ENCODE measurements around the gene BCR. TPM values are rescaled to one million over a fixed set of nuclear protein-coding genes. Genes with fewer than 3 reads are reported as not detected.

The BCR gene
- total RNA-seq, 1 donor from 2014 or later = 12.5 TPM

DNA sequence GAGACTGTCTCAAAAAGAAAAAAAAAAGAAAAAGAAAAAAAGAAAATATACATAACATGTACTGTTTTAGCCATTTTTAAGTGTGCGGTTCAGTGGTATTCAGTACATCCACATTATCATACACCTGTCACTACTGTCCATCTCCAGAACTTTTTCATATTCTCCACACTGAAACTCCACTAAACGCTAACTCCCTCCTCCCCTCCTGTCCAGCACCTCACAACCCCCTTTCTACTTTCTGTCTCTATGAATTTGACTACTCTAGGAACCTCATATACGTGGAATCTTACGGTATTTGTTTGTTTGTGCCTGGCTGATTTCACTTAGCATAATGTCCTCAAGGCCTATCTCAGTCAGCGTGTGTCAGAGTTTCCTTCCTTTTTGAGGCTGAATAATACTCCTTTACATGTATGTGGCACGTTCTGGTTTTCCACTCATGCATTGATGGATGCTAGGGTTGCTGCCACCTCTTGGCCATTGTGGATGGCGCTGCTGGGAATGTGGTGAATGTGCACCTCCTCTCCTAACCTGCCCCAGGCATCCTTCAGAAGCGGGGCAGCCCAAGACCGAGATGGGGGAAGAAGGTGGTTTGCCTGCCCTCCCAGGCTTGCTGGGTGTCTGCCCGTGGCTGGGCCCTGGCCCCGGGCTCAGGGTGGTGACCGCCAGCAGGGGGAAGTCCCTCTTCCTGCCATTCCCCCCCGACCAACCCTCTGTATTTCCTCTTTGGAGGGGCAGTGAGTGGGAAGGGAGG is 60.5 kb downstream of the BCR start:
- no peaks in the 10 kb centered on the region for H3K9me3 ChIP-seq (ENCODE audit: control insufficient read depth in 3 of 3, low read length in 3 of 3)
- H3K36me3 ChIP-seq (ENCODE audit: control insufficient read depth in 3 of 3, insufficient read depth in 3 of 3, low read length in 3 of 3) = no peaks in the 10 kb centered on the region
- H3K27ac ChIP-seq (ENCODE audit: low read depth, low read length) = no peak overlapping the region
- H3K4me3 ChIP-seq (ENCODE audit: low read length in 3 of 3) = no peak overlapping the region
- peaks cover 24 to 34% (median 31%) of the 10 kb centered on the region in 3 donors for H3K4me1 ChIP-seq (ENCODE audit: control insufficient read depth in 3 of 3, insufficient read depth in 3 of 3, low read length in 3 of 3)
- H3K27me3 ChIP-seq (ENCODE audit: control insufficient read depth in 3 of 3, insufficient read depth in 3 of 3, low read length in 3 of 3) = peaks cover 4 to 52% (median 34%) of the 10 kb centered on the region in 3 donors
- no peak overlapping the region for H3K9ac ChIP-seq (ENCODE audit: low read depth in 1 of 3, low read length in 3 of 3)

DNA sequence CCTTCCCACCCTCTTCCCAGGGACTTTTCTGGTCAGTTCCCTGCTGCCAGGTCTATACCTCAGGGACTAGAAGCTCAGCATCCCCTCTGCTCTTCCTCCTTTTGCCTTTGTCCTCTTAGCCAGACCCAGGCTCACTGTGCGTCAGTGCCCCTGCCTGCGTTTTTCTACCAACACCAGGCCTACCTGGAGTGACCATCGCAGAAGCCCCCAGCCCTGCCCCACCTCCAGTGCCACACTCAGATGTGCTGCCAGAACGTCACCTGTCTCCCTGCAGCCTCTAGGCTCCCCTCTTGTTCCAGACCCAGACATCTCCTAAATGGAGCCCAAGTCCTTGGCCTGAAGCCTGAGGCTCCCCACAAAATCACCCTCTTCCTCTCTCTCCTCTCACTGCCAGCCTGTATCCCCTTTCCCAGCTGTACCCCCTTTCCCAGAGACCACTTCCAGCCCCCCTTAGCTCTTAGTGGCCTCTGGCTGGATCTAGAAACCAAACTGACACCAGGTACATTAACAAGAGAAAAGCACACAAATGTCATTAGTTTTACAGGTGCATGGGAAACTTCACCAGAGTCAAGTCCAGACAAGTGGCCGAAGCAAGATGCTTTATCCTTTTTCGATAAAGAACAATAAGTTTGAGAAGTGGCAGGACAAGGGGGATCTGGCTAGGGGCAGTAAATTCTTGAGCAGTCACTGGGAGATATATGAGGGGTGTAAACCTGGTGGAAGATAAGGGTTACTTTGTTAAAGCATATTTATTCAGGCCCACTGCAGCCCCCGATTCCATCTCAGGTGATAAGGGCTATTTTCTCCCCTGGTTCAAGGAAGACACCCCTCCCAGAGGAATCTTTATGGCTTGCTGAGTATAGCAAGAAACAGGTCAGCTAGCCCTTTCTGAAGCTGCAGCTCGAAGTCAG is 61.5 kb downstream of the BCR start:
- Histone ChIP-seq H3K4me3 (ENCODE audit: low read length in 3 of 3) (no peak overlapping the region), H3K9ac (ENCODE audit: low read depth in 1 of 3, low read length in 3 of 3) (no peak overlapping the region), H3K9me3 (ENCODE audit: control insufficient read depth in 3 of 3, low read length in 3 of 3) (no peaks in the 10 kb centered on the region), H3K27me3 (ENCODE audit: control insufficient read depth in 3 of 3, insufficient read depth in 3 of 3, low read length in 3 of 3) (peaks cover 4 to 52% (median 34%) of the 10 kb centered on the region in 3 donors), H3K4me1 (ENCODE audit: control insufficient read depth in 3 of 3, insufficient read depth in 3 of 3, low read length in 3 of 3) (peaks cover 14 to 24% (median 21%) of the 10 kb centered on the region in 3 donors), H3K27ac (ENCODE audit: low read depth, low read length) (no peak overlapping the region), H3K36me3 (ENCODE audit: control insufficient read depth in 3 of 3, insufficient read depth in 3 of 3, low read length in 3 of 3) (no peaks in the 10 kb centered on the region)

GRCh38 chr22:23242473-23243001 is 62.2 kb downstream of the BCR start:
- no peak overlapping the region for H3K27ac ChIP-seq (ENCODE audit: low read depth, low read length)
- H3K9ac ChIP-seq (ENCODE audit: low read depth in 1 of 3, low read length in 3 of 3) = no peak overlapping the region
- peaks cover 7 to 17% (median 14%) of the 10 kb centered on the region in 3 donors for H3K4me1 ChIP-seq (ENCODE audit: control insufficient read depth in 3 of 3, insufficient read depth in 3 of 3, low read length in 3 of 3)
- H3K36me3 ChIP-seq (ENCODE audit: control insufficient read depth in 3 of 3, insufficient read depth in 3 of 3, low read length in 3 of 3) = no peaks in the 10 kb centered on the region
- no peaks in the 10 kb centered on the region for H3K9me3 ChIP-seq (ENCODE audit: control insufficient read depth in 3 of 3, low read length in 3 of 3)
- peaks cover 4 to 59% (median 34%) of the 10 kb centered on the region in 3 donors for H3K27me3 ChIP-seq (ENCODE audit: control insufficient read depth in 3 of 3, insufficient read depth in 3 of 3, low read length in 3 of 3)
- H3K4me3 ChIP-seq (ENCODE audit: low read length in 3 of 3) = no peak overlapping the region

DNA sequence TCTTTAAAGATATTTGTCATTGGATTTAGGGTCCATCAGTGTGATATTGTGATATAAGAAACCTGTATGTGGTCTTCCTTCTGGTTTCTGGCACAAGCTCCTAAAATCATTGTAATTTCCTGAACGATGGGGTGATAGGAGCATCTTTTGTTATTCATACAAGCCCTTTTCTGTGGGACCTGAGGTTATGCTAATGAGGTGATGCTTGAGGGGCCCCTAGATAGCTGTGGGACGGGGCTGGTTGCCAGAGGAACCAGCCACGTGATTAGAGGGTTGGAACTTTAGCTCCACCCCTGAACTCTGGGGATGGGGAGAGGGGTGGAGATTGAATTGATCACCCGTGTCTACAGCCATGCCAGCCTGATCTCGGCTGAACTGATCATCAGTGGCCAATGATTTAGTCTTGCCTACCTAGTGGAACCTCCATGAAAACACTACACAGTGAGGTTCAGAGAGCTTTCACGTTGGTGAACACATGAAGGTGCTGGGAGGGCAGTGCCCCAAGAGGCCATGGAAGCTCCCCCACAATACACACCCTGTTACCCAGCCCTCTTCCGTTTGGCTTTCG is 62.8 kb downstream of the BCR start:
- Histone ChIP-seq H3K36me3 (ENCODE audit: control insufficient read depth in 3 of 3, insufficient read depth in 3 of 3, low read length in 3 of 3) (no peaks in the 10 kb centered on the region), H3K27ac (ENCODE audit: low read depth, low read length) (no peak overlapping the region), H3K27me3 (ENCODE audit: control insufficient read depth in 3 of 3, insufficient read depth in 3 of 3, low read length in 3 of 3) (peaks cover 4 to 60% (median 34%) of the 10 kb centered on the region in 3 donors), H3K4me1 (ENCODE audit: control insufficient read depth in 3 of 3, insufficient read depth in 3 of 3, low read length in 3 of 3) (peaks cover 1 to 11% (median 9%) of the 10 kb centered on the region in 3 donors), H3K9me3 (ENCODE audit: control insufficient read depth in 3 of 3, low read length in 3 of 3) (no peaks in the 10 kb centered on the region), H3K9ac (ENCODE audit: low read depth in 1 of 3, low read length in 3 of 3) (no peak overlapping the region), H3K4me3 (ENCODE audit: low read length in 3 of 3) (no peak overlapping the region)

DNA sequence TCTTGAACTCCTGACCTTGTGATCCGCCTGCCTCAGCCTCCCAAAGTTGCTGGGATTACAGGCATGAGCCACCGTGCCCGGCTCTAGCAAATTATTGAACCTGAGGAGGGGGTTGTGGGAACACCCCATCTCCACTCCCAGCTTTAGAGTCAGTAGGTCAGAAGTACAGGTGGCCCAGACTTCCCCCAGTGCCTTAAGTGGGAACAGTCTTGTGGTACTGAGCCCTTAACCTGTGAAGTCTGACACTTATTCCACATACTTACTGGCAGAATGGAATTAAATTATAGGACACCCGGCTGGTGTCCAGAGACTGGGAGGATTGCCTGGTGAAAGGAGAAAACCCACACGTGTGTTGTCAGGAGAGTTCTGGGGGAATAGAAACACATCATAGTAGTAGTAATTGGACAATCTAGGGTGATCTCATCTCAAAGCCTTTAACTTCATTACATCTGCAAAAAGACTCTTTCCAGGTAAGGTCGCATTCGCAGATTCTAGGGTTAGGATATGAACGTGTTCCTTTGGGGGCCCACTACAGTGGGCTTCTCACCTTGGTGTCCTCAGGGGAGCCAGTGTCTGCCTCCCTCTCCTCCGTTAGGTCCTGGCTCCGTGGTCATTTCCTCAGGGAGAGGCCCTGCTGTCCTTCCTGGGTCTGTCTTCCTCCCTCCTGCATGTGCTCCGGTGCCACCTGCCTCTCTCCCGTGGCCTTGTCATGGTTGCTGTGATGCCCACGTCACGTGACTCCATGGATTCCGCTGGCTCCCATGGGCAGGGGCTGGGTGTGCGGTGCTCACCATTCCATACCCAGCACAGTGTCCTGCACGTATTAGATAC is 63.8 kb downstream of the BCR start:
- Histone ChIP-seq H3K9ac (ENCODE audit: low read depth in 1 of 3, low read length in 3 of 3) (no peak overlapping the region), H3K4me1 (ENCODE audit: control insufficient read depth in 3 of 3, insufficient read depth in 3 of 3, low read length in 3 of 3) (peaks cover 0 to 8% (median 6%) of the 10 kb centered on the region in 3 donors)

DNA sequence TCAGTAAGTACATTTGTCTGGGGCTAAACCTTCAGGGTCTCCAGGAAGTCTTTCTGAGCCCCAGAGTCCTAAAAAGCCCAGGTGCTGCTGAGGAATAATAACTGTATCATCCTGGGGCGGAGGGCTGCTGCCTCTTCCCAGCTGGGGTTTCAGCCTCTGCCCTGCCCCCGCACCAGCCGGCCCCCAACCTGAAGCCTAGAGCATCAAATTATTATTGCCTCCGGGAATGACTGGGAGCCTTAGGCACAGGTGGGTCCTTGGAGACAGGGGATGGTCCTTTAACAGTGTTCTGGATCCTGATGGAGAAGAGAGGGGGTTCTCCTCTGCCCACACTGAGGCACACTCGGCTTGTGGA is 64.4 kb downstream of the BCR start:
- H3K4me1 ChIP-seq (ENCODE audit: control insufficient read depth in 3 of 3, insufficient read depth in 3 of 3, low read length in 3 of 3) = peaks cover 0 to 8% (median 6%) of the 10 kb centered on the region in 3 donors
- no peaks in the 10 kb centered on the region for H3K9me3 ChIP-seq (ENCODE audit: control insufficient read depth in 3 of 3, low read length in 3 of 3)
- no peak overlapping the region for H3K9ac ChIP-seq (ENCODE audit: low read depth in 1 of 3, low read length in 3 of 3)
- peaks cover 4 to 52% (median 37%) of the 10 kb centered on the region in 3 donors for H3K27me3 ChIP-seq (ENCODE audit: control insufficient read depth in 3 of 3, insufficient read depth in 3 of 3, low read length in 3 of 3)
- no peaks in the 10 kb centered on the region for H3K36me3 ChIP-seq (ENCODE audit: control insufficient read depth in 3 of 3, insufficient read depth in 3 of 3, low read length in 3 of 3)
- H3K27ac ChIP-seq (ENCODE audit: low read depth, low read length) = no peak overlapping the region
- H3K4me3 ChIP-seq (ENCODE audit: low read length in 3 of 3) = no peak overlapping the region

More for the DNA sequence above, 63.8 kb downstream of the BCR start:
- H3K27me3 ChIP-seq (ENCODE audit: control insufficient read depth in 3 of 3, insufficient read depth in 3 of 3, low read length in 3 of 3) = peaks cover 4 to 58% (median 34%) of the 10 kb centered on the region in 3 donors
- H3K27ac ChIP-seq (ENCODE audit: low read depth, low read length) = no peak overlapping the region
- no peaks in the 10 kb centered on the region for H3K36me3 ChIP-seq (ENCODE audit: control insufficient read depth in 3 of 3, insufficient read depth in 3 of 3, low read length in 3 of 3)
- H3K9me3 ChIP-seq (ENCODE audit: control insufficient read depth in 3 of 3, low read length in 3 of 3) = no peaks in the 10 kb centered on the region
- no peak overlapping the region for H3K4me3 ChIP-seq (ENCODE audit: low read length in 3 of 3)

DNA sequence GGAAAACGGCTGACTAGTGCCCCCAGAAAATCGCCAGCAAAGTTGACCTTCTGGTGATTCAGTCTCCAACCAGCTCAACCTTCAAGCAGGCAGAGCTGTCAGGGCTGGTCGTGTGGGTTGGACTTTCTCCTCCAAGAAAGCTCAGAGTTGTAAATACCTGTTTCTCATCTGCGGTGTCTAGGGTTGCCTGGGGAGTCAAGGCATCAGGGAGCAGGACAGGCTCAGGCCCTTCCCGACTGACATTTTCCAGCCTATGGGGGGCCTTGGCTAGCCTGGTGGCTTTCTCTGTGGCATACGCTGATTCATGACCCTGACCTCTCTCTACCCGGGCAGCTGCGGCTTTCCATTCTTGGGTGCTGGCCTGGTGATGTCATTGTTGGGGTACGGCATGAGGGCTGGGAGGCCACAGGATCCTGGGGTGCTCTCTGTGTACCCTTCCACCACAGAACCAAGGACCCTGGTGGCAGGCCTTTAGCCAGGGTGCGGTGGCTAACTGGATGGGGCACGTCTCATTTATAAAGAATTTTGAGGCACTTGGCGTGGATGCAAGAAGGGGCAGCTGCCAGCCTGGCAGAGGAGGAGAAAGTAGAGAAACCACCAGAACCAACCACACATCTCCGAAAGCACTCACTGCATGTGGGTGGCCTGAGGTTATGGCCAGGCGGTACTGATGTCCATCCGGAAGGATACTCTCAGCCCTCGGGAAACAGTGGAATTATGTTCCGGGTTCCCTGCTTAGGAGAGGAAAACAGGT is 64.9 kb downstream of the BCR start:
- Histone ChIP-seq H3K27me3 (ENCODE audit: control insufficient read depth in 3 of 3, insufficient read depth in 3 of 3, low read length in 3 of 3) (peaks cover 4 to 50% (median 34%) of the 10 kb centered on the region in 3 donors), H3K9me3 (ENCODE audit: control insufficient read depth in 3 of 3, low read length in 3 of 3) (no peaks in the 10 kb centered on the region), H3K27ac (ENCODE audit: low read depth, low read length) (no peak overlapping the region), H3K9ac (ENCODE audit: low read depth in 1 of 3, low read length in 3 of 3) (no peak overlapping the region), H3K4me3 (ENCODE audit: low read length in 3 of 3) (no peak overlapping the region), H3K36me3 (ENCODE audit: control insufficient read depth in 3 of 3, insufficient read depth in 3 of 3, low read length in 3 of 3) (no peaks in the 10 kb centered on the region), H3K4me1 (ENCODE audit: control insufficient read depth in 3 of 3, insufficient read depth in 3 of 3, low read length in 3 of 3) (peaks cover 0 to 8% (median 6%) of the 10 kb centered on the region in 3 donors)

DNA sequence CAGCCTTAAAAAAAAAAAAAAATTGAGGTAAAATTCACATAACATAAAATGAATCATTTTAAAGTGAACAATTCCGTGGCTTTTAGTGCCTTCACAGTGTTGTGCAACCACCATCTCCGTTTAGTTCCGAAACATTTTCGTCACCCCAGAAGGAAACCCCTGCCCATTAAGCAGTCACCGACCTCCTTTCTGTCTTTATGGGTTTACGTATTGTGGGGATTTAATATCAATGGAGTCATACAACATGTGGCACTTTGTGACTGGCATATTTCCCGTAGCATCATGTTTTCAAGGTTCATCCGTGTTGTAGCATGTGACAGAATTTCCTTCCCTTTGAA is 65.5 kb downstream of the BCR start:
- peaks cover 4 to 49% (median 31%) of the 10 kb centered on the region in 3 donors for H3K27me3 ChIP-seq (ENCODE audit: control insufficient read depth in 3 of 3, insufficient read depth in 3 of 3, low read length in 3 of 3)
- H3K4me1 ChIP-seq (ENCODE audit: control insufficient read depth in 3 of 3, insufficient read depth in 3 of 3, low read length in 3 of 3) = peaks cover 0 to 8% (median 6%) of the 10 kb centered on the region in 3 donors
- H3K9ac ChIP-seq (ENCODE audit: low read depth in 1 of 3, low read length in 3 of 3) = no peak overlapping the region
- H3K9me3 ChIP-seq (ENCODE audit: control insufficient read depth in 3 of 3, low read length in 3 of 3) = no peaks in the 10 kb centered on the region
- no peak overlapping the region for H3K27ac ChIP-seq (ENCODE audit: low read depth, low read length)
- no peaks in the 10 kb centered on the region for H3K36me3 ChIP-seq (ENCODE audit: control insufficient read depth in 3 of 3, insufficient read depth in 3 of 3, low read length in 3 of 3)
- H3K4me3 ChIP-seq (ENCODE audit: low read length in 3 of 3) = no peak overlapping the region
